Esophagus squamous epithelium (tissue), 5 donors: ENCODE measurements around the gene OS9. TPM values are rescaled to one million over a fixed set of nuclear protein-coding genes. Genes with fewer than 3 reads are reported as not detected.

Experiments used
- DNase-seq: peaks from one replicate; lab custom pipeline; 2025; lab: John Stamatoyannopoulos, UW
- H3K27ac ChIP-seq, 4 donors: fragments of 200-600 bp; sonication (generic); one replicate each; pipeline ENCODE4 v1.5.1; 2016 to 2019; ENCODE audit warnings: mild to moderate bottlenecking in 1 of 4
- H3K27me3 ChIP-seq, 4 donors: fragments of 200-600 bp; sonication (generic); 1 replicate in 3 of 4; 2 replicates in 1 of 4; pipeline versions ENCODE4 v1.5.1 to v1.6.0; 2017 to 2021; ENCODE audit warnings: antibody characterized with exemption in 1 of 4
- H3K36me3 ChIP-seq, 3 donors: fragments of 200-600 bp; sonication (generic); one replicate each; pipeline ENCODE4 v1.5.1; 2016 to 2019
- H3K4me1 ChIP-seq, 3 donors: fragments of 200-600 bp; sonication (generic); one replicate each; pipeline ENCODE4 v1.5.1; 2017 to 2019
- H3K4me3 ChIP-seq, 4 donors: fragments of 200-600 bp; sonication (generic); 1 replicate in 3 of 4; 2 replicates in 1 of 4; pipeline ENCODE4 v1.5.1; 2016 to 2019; ENCODE audit warnings: mild to moderate bottlenecking in 2 of 4, moderate library complexity in 1 of 4
- H3K9me3 ChIP-seq, 3 donors: fragments of 200-600 bp; sonication (generic); one replicate each; pipeline ENCODE4 v1.5.1; 2016 to 2019
- POLR2A ChIP-seq, 4 donors: fragments of 450-650 bp; IDR thresholded peaks; one replicate each; pipeline ENCODE4 v1.6.1; 2017; ENCODE audit warnings: antibody characterized with exemption in 4 of 4, mild to moderate bottlenecking in 4 of 4, moderate library complexity in 3 of 4
- WGBS, 2 donors: methylation state at CpG; one replicate each; pipeline ENCODE4 v1.1.5; 2018; 5-methylcytosine and 5-hydroxymethylcytosine counted together
- intact Hi-C: fragments of 100-400 bp; cut with DNase I; formaldehyde crosslinking; loops from one replicate; pipeline ENCODE4 v1.15.0; 2022
- total RNA-seq, 4 donors: library from RNA; depleted of rRNA; stranded (reverse); fragments of >200 nt; gene quantifications; one replicate each; pipeline ENCODE4 v1.1.0, GENCODE V29; 2016
- TF ChIP-seq, protein P1 (sequence below), 6 experiments: fragments of 450-650 bp in 4 of 6; fragments of 200-600 bp in 2 of 6; sonication (generic) in 2 of 6; IDR thresholded peaks; one replicate each; pipeline ENCODE4 v1.5.1; 2016 to 2019; ENCODE audit warnings: antibody characterized with exemption in 6 of 6, mild to moderate bottlenecking in 4 of 6, moderate library complexity in 4 of 6
- donor health status: DM: yes; HTN: yes; CAD: no.

Gene OS9
- total RNA-seq, 4 donors from 2014 or later, result 151 to 231 (median 168) TPM

DNA sequence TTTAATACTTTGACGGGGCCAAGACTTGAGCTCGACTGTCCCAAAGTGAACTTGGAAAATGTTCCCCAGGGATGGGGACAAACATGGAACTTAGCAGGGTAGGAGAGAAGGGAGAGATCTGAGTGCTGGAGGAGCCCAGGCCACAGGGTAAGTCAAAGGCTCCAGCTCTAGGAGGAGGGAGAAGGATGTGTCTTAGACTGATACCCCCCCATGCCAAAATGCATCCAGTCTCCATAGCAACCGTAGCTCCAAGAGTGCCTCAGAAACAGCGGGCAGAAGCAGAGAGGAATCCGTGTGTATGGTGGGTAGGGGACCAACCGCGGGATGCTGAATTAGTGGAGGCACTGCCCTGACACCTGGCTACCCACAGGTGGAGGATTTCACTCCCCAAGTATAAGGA lies 45.5 kb downstream of the OS9 start:
- intact Hi-C loops, result no loop called here
- Histone ChIP-seq H3K27ac (no peak overlapping the region), H3K4me3 (no peak overlapping the region), H3K9me3 (no peaks in the 10 kb centered on the region), H3K36me3 (peaks cover 0 to 9% (median 0%) of the 10 kb centered on the region in 3 donors), H3K4me1 (peaks cover 25 to 58% (median 31%) of the 10 kb centered on the region in 3 donors), H3K27me3 (peaks cover 26 to 80% (median 38%) of the 10 kb centered on the region in 4 donors)
- WGBS, 2 donors, result 18 to 38% methylated on average over 2 to 7 of the region's 7 CpGs
- TF ChIP-seq, protein P1, sequence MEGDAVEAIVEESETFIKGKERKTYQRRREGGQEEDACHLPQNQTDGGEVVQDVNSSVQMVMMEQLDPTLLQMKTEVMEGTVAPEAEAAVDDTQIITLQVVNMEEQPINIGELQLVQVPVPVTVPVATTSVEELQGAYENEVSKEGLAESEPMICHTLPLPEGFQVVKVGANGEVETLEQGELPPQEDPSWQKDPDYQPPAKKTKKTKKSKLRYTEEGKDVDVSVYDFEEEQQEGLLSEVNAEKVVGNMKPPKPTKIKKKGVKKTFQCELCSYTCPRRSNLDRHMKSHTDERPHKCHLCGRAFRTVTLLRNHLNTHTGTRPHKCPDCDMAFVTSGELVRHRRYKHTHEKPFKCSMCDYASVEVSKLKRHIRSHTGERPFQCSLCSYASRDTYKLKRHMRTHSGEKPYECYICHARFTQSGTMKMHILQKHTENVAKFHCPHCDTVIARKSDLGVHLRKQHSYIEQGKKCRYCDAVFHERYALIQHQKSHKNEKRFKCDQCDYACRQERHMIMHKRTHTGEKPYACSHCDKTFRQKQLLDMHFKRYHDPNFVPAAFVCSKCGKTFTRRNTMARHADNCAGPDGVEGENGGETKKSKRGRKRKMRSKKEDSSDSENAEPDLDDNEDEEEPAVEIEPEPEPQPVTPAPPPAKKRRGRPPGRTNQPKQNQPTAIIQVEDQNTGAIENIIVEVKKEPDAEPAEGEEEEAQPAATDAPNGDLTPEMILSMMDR (IDR thresholded peaks at IDR 0.05), result no peak
- no peak for TF ChIP-seq POLR2A (IDR thresholded peaks at IDR 0.05)
- no peak for DNase-seq

DNA sequence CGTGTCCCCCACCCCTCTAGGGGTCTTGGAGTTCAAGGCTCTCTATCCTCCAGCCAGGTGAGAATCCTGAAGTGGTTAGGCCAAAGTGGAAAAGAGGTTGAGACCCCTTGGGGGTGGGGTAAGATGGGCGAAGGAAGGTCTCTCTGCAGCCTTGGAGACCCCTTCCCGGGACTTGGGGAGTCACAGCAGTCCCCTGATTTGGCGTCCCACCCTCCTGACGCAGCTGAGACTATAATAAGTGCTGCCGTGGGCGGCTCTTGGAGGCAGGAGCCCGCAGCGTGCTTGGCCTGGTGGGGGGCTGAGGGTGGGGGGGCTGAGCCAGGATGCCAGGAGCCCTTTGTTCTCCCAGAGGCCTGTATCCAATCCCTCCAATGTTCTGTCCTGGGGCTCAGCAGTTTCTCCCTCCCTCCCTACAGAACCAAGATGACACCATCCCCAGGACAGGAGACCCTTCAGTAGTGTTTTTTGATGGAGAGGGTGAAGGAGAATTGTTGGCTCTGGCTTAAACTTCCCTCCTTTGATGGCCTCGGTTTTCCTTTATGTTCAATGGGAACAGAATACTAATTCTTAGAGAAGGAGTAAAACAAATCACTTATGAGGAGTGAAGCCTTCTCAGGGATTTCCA lies 46.1 kb downstream of the OS9 start:
- Histone ChIP-seq H3K9me3 (no peaks in the 10 kb centered on the region), H3K4me1 (peaks cover 25 to 60% (median 31%) of the 10 kb centered on the region in 3 donors), H3K4me3 (no peak overlapping the region), H3K27ac (no peak overlapping the region), H3K36me3 (peaks cover 0 to 9% (median 0%) of the 10 kb centered on the region in 3 donors), H3K27me3 (peaks cover 26 to 74% (median 37%) of the 10 kb centered on the region in 4 donors)
- 40 to 48% methylated on average over 5 of the region's 10 CpGs for WGBS, 2 donors
- TF ChIP-seq, protein P1 (IDR thresholded peaks at IDR 0.05), result no peak
- no peak for TF ChIP-seq POLR2A (IDR thresholded peaks at IDR 0.05)
- no peak for DNase-seq
- intact Hi-C loops, result no loop called here

- TF ChIP-seq POLR2A (IDR thresholded peaks at IDR 0.05), result no peak
- TF ChIP-seq, protein P1 (IDR thresholded peaks at IDR 0.05), result no peak
- peaks cover 29 to 61% (median 29%) of the 10 kb centered on the region in 3 donors for H3K4me1 ChIP-seq
- 57 to 60% methylated on average over 5 of the region's 5 CpGs for WGBS, 2 donors
- no peak for DNase-seq
- H3K27me3 ChIP-seq, result peaks cover 20 to 65% (median 33%) of the 10 kb centered on the region in 4 donors
- H3K4me3 ChIP-seq, result peak overlapping the region in 2 of 4 donors; percentile 34 to 57
- intact Hi-C loops, result no loop called here
- peaks cover 0 to 9% (median 0%) of the 10 kb centered on the region in 3 donors for H3K36me3 ChIP-seq
- no peak overlapping the region for H3K27ac ChIP-seq
- no peaks in the 10 kb centered on the region for H3K9me3 ChIP-seq
Observed at GRCh38 chr12:57740656-57741412, 46.9 kb downstream of the OS9 start.

DNA sequence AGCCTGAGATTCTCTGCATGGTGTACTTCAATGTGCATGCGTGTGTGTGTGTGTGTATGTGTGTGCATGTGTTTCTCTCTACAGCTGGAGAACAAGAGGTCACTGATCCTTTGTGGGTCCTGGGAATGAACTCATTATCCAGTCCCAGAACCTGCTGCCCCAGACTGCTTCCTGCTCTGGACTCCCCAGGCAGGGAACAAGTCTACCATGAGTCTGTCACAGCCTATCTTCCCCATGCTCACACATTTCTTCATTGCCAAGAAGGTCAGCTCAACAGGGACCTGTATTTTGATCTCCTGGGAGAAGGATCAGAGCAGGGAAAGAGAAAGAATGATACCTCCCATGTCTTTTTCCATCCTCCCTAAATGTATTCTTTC lies 47.5 kb downstream of the OS9 start:
- intact Hi-C loops, result no loop called here
- 38% methylated on average over 1 of the region's 1 CpG; no CpG with 5 or more reads in 1 of the 2 donors for WGBS, 2 donors
- Histone ChIP-seq H3K27me3 (peaks cover 17 to 60% (median 27%) of the 10 kb centered on the region in 4 donors), H3K27ac (peak overlapping the region in 2 of 4 donors; percentile 45 to 57), H3K4me1 (peaks cover 24 to 60% (median 26%) of the 10 kb centered on the region in 3 donors), H3K36me3 (peaks cover 0 to 11% (median 0%) of the 10 kb centered on the region in 3 donors), H3K9me3 (no peaks in the 10 kb centered on the region), H3K4me3 (peak overlapping the region in 3 of 4 donors; percentile 23 to 57 (median 34))
- TF ChIP-seq, protein P1 (IDR thresholded peaks at IDR 0.05), result no peak
- TF ChIP-seq POLR2A (IDR thresholded peaks at IDR 0.05), result no peak
- no peak for DNase-seq
